Smooth muscle cell of the brain vasculature (primary cell): ENCODE data around the gene THRB.

Experiments
- DNase-seq: peaks from one replicate; pipeline ENCODE4 v3.0.0-alpha.2; 2012; ENCODE audit warnings: low read depth, low spot score

Gene THRB

GRCh38 chr3:24271228-24271627, 223.4 kb downstream of the THRB start:
- DNase-seq, result no peak

- no peak for DNase-seq
Measured at GRCh38 chr3:24270744-24271143, 223.9 kb downstream of the THRB start.

- DNase-seq, result no peak
Measured at GRCh38 chr3:24270204-24270691, 224.4 kb downstream of the THRB start.

GRCh38 chr3:24264748-24265158, 229.9 kb downstream of the THRB start:
- peak; percentile 21 for DNase-seq

DNA sequence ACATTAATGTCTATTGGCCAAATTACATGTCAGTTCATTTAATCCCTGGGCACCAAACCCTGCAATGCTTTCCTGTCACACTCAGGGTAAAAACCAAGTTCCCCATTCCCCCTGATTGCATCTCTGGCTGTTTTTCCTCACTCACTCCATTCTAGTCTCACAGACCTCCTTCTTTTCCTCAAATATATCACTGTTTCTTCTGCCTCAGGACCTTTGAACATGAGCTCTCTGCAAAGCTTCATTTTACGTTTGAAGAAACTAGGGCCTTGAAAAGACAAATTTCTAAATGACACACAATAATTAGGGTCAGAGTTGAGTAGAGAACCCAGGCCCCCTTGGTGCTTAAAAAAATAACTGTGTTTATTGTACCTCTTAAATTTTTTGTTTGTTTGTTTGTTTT, 230.6 kb downstream of the THRB start:
- DNase-seq, result no peak

- DNase-seq, result peak; percentile 7
Measured at GRCh38 chr3:24263069-24263668, 231.5 kb downstream of the THRB start.

GRCh38 chr3:24261521-24261920, 233.1 kb downstream of the THRB start:
- DNase-seq, result no peak

DNA sequence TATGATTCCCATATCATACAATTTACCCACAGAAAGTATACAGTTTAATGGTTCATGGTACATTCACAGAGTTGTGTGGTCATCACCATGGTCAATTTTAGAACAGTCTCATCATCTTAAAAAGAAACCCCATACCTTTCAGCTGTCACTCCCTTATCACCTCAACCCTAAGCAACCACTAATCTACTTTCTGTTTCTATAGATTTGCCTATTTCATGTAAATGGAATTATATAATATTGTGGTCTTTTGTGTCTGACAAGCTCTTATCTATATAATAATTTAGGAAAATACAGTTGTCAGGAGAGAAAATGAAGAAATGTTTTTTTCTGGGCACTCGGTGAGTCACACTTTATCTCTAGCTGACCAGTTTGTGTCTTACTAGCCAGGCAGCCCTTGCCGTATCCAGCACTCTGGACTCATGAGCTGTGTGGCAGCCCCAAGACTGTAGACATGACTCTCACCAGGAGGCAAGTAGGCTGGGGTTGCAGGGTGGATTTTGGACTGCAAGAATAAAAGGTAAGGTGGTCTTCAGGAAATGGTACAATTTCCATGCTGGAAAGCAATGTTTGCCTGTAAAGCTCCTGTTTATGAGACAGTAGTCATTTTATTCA, 234.6 kb downstream of the THRB start:
- DNase-seq, result no peak

DNA sequence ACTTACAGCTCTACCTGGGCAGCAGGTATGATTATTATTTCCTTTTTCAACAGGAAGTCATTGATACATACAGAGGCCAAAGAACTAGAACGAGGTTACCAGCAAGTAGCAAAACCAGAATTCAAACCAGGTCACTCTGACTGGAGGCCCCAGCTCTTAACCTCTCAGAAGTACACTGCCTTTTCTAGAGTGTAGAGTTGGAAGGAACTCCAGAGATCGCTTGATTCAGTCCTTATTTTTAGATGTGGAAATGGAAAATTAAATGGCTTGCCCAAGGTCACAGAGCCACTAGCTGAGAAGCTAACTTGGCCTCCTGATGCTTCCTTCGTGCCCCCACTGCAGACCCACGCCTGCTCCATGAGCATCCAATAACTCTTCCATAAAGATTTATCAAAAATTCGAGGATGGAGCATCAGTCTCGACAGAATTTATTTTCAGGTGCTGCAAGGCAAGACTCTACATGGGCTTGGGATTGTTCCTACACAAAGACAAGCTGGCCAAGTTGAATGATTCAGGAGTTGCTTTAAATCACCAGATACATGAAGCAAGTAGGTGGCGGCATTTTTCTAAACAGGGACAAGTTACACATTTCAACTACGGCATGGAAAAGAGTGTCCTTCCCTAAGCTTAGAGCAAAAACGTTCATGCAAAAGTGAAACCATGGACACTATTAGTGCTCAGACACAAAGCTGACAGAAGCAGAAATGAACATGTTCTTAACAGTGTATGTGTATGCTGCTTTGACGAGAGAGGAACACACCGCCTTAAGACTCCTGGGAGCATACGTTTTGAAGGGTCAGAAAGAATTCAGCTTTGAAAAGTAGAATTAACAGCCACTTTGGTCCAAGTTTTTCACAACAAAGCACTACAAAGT, 235.7 kb downstream of the THRB start:
- DNase-seq, result no peak

DNA sequence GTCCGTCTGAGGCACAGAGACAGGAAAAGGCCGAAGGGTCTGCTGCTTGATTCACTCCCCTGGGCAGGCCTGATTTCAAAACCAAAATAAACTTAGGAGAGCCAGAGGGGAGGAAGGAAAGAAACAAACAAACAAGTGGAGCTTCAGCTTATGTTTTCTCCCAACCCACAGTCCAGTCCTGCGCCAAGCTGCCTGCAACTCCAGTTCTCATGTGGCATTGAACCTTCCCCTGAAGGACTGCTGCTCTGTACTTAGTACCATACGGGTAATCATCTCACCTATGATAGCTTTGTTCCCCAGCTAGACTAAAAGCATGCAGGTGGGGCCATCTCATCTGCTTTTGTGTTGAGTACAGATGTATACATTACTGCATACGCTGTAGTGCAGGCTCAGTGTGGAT, 236.4 kb downstream of the THRB start:
- no peak for DNase-seq

- no peak for DNase-seq
Measured at GRCh38 chr3:24255414-24255813, 239.2 kb downstream of the THRB start.

GRCh38 chr3:24254649-24255048, 240.0 kb downstream of the THRB start:
- peak; percentile 6 for DNase-seq

GRCh38 chr3:24253336-24253735, 241.3 kb downstream of the THRB start:
- DNase-seq, result no peak

GRCh38 chr3:24249523-24249922, 245.1 kb downstream of the THRB start:
- DNase-seq, result no peak

DNA sequence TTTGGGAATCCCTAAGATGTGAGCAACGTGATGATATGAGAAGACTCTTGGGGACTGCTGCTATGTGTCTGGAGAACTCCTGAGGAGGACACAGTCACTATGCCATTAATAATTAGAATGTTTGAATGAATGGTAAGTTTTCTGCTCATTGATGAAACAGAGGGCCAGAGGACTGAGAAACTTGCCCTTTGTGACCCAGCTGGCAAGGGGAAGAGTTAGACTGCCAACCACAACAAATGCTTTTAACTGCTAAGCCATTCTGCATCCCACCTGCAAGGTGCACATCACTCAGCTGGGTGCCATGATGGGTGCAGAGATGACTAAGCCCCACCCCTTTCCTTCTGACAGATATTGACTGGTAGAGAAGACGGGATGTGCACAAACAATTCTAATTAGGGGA, 249.6 kb downstream of the THRB start:
- DNase-seq, result no peak

GRCh38 chr3:24244491-24244890, 250.2 kb downstream of the THRB start:
- DNase-seq, result no peak

DNA sequence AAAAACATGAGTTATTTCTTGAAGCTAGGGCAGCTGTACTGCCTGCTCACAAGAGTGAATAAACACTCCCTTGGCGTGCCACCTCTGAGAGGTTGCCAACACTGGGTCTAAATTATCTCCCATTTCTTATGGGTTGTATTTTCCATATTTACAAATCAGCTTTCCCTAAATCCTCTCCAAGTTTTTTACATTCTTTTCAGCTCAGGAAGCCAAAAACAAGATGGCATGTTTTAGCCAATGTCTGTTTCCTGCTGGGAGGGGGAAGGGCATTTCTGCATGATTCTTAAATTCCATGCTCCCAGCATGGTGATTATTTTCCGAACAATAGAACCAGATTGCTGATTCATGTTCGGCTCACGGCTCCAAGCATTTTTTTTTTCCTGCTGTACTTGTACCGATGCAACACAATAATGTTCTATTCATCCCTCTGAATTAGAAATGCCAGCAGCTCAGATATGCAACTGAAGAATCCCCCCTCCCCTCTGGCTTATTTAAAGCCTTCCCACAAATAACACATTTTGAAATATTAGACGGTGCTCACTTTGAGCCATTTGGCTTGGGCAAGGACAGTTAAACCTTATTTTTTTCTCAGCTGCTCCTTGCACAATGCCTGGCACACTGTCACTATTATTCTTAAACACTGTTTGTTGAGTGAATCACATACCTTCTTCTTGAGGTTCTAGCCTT, 252.5 kb downstream of the THRB start:
- DNase-seq, result no peak

GRCh38 chr3:24240306-24240705, 254.3 kb downstream of the THRB start:
- no peak for DNase-seq

DNA sequence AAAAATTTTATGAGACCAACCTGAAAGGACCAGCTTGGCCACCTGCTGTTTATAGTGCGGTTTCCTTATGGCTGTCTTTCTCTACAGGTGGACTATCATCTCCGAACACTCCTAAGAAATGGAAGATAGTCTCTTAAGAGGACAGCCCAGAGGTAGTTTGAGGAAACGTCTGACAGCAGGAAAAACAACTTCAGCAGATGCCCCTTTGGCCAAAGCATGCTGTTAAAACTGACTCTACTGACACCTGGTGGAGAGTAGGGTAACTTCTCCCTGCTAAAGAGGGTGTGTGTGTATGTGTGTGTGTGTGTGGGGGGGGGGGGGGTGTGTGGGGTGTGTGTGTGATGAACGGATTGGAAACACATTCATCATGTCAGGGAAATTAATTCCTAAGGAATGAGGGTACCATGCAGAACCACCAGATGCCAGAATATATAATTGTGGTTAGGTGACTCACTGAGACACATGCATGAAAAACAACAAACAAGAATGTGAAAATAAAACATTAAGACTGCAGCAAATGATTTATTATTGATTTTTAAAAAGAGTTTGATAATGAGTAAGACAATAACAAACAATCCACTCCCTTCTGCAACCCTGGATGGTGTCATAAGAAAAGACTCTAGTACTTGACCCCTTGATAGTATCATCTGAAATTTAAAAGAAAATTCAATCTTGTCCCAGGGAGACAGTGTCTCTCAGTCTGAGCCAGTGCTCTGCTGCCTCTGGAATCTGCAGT, 256.5 kb downstream of the THRB start:
- DNase-seq, result peak; percentile 65

GRCh38 chr3:24235121-24235520, 259.5 kb downstream of the THRB start:
- no peak for DNase-seq

- DNase-seq, result no peak
Measured at GRCh38 chr3:24232784-24233183, 261.9 kb downstream of the THRB start.
